Measurements from ENCODE around the gene RAI14.
"Not testable (repeated sequence)": the region's sequence is repeated elsewhere in the genome, so short reads cannot be mapped to it uniquely, and the experiment has no call there.

The RAI14 gene

DNA sequence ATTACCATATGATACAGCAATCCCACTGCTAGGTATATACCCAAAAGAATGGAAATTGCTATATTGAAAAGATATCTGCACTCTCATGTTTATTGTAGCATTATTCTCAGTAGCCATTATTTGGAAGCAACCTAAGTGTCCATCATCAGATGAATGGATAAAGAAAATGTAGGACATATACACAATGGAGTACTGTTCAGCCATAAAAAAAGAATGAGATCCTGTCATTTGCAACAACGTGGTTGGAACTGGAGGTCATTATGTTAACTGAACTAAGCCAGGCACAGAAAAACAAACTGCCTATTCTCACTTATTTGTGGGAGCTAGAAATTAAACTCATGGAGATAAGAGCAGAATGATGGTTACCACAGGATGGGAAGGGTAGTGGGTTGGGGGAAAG is 119.8 kb downstream of the RAI14 start:
- TF ChIP-seq CTCF (IDR thresholded peaks at IDR 0.05) (no peak), ZFX (IDR thresholded peaks at IDR 0.05; ENCODE audit: borderline replicate concordance) (no peak)
- H3K27ac ChIP-seq = no peak overlapping the region

DNA sequence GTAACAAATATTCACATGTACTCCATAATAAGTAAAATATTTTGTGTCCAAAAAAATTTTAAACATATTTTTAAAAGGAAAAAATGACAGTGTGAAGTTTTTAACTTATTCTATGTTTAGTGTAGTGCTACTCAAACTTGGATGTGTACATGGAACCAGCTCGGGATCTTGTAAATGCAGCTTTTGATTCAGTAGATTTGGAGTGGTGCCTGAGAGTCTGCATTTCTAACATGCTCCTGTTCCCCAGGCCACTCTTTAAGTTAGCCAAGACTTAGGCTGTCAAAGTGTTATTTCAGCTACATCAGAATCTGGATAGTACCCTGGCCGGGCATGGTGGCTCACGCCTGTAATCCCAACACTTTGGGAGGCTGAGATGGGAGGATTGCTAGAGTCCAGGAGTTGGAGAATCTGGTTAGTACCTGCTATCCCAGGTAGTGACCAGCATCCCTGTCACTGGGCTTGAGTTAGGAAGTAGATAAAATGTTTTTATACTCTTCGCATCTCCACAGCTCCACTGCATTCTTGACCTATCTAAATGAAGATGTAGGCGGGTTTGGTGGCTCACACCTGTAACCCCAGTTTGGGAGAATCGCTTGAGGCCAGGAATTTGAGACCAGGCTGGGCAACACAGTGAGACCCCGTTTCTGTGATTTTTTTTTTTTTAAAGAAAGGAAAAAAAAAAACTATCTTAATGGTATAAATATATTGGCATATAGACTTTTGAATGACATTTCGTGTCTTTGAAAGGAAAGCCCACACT is 122.1 kb downstream of the RAI14 start:
- TF ChIP-seq CTCF (IDR thresholded peaks at IDR 0.05) (no peak), ZFX (IDR thresholded peaks at IDR 0.05; ENCODE audit: borderline replicate concordance) (no peak)
- H3K27ac ChIP-seq = no peak overlapping the region

GRCh38 chr5:34783892-34784291 is 127.8 kb downstream of the RAI14 start:
- not testable (repeated sequence) for H3K27ac ChIP-seq

- H3K27ac ChIP-seq = no peak overlapping the region
- no peak for TF ChIP-seq ZFX (IDR thresholded peaks at IDR 0.05; ENCODE audit: borderline replicate concordance)
- no peak for TF ChIP-seq CTCF (IDR thresholded peaks at IDR 0.05)
Measured at GRCh38 chr5:34787035-34787434, 130.9 kb downstream of the RAI14 start.

- TF ChIP-seq ZFX (IDR thresholded peaks at IDR 0.05; ENCODE audit: borderline replicate concordance) (no peak), CTCF (IDR thresholded peaks at IDR 0.05) (no peak)
- H3K27ac ChIP-seq = no peak overlapping the region
Measured at GRCh38 chr5:34789021-34789531, 132.9 kb downstream of the RAI14 start.

- no peak overlapping the region for H3K27ac ChIP-seq
- TF ChIP-seq ZFX (IDR thresholded peaks at IDR 0.05; ENCODE audit: borderline replicate concordance) = no peak
- TF ChIP-seq CTCF (IDR thresholded peaks at IDR 0.05) = no peak
Measured at GRCh38 chr5:34789639-34790038, 133.5 kb downstream of the RAI14 start.

GRCh38 chr5:34790069-34790468 is 133.9 kb downstream of the RAI14 start:
- TF ChIP-seq ZFX (IDR thresholded peaks at IDR 0.05; ENCODE audit: borderline replicate concordance) (no peak), CTCF (IDR thresholded peaks at IDR 0.05) (no peak)
- H3K27ac ChIP-seq = no peak overlapping the region
